WTC11 (cell line): ENCODE measurements around the gene CHID1. TPM values are rescaled to one million over a fixed set of nuclear protein-coding genes. Genes with fewer than 3 reads are reported as not detected.
A peak's percentile ranks its signal among the peaks of the same experiment; 100 is the strongest.

Experiments used
- ATAC-seq: fragments of 200-7000 bp; cut with Tn5 transposase; 2 replicates; pipeline ENCODE4 v1.10.0; 2021; ENCODE audit warnings: mild to moderate bottlenecking, moderate library complexity
- CTCF ChIA-PET: fragments of 300-600 bp; sonication (Branson Sonifier 250); formaldehyde crosslinking; loops from one replicate; lab custom pipeline; 2021; ENCODE audit warnings: antibody characterized with exemption; lab: Charles Lee
- POLR2A ChIA-PET: fragments of 350-600 bp; sonication (Branson Sonifier 250); formaldehyde crosslinking; loops from one replicate; lab custom pipeline; 2021; ENCODE audit warnings: antibody characterized with exemption; lab: Charles Lee
- DNase-seq: peaks from one replicate; pipeline ENCODE4 v3.0.0; 2021; ENCODE audit warnings: low spot score
- H3K27ac Mint-ChIP-seq: 2 replicates; pipeline ENCODE4 v1.8.0; 2021; ENCODE audit warnings: mixed read lengths
- H3K27me3 Mint-ChIP-seq: 2 replicates; pipeline ENCODE4 v1.8.0; 2021; ENCODE audit warnings: low read depth, mild to moderate bottlenecking, moderate library complexity, mixed read lengths
- H3K36me3 Mint-ChIP-seq: 2 replicates; pipeline ENCODE4 v1.8.0; 2021; ENCODE audit warnings: mixed read lengths
- H3K4me1 Mint-ChIP-seq: 2 replicates; pipeline ENCODE4 v1.8.0; 2022; ENCODE audit warnings: mixed read lengths
- H3K4me3 Mint-ChIP-seq: 2 replicates; pipeline ENCODE4 v1.8.0; 2021; ENCODE audit warnings: mild to moderate bottlenecking, moderate library complexity, mixed read lengths
- H3K9me3 Mint-ChIP-seq: 2 replicates; pipeline ENCODE4 v1.8.0; 2021; ENCODE audit warnings: mixed read lengths
- CTCF ChIP-seq: fragments of 200-600 bp; IDR thresholded peaks from 2 replicates; pipeline ENCODE4 v1.8.0; 2022; ENCODE audit warnings: antibody characterized with exemption
- FOXP1 ChIP-seq: sonication (generic); formaldehyde crosslinking; IDR thresholded peaks from 2 replicates; pipeline ENCODE4 v1.8.0; 2022; ENCODE audit warnings: missing genetic modification reagents, mild to moderate bottlenecking, moderate library complexity, borderline replicate concordance
- IRF1 ChIP-seq: sonication (generic); formaldehyde crosslinking; IDR thresholded peaks from 2 replicates; pipeline ENCODE4 v1.8.0; 2023; ENCODE audit warnings: missing genetic modification reagents
- NR1H2 ChIP-seq: sonication (generic); formaldehyde crosslinking; IDR thresholded peaks from 2 replicates; pipeline ENCODE4 v1.9.0; 2021; ENCODE audit warnings: mild to moderate bottlenecking, moderate library complexity, missing genetic modification reagents
- NR3C1 ChIP-seq: sonication (generic); formaldehyde crosslinking; conservative IDR thresholded peaks from 2 replicates; pipeline ENCODE4 v1.8.1; 2023; ENCODE audit warnings: low read depth, mild to moderate bottlenecking, missing genetic modification reagents
- PRDM15 ChIP-seq: sonication (generic); formaldehyde crosslinking; IDR thresholded peaks from 2 replicates; pipeline ENCODE4 v1.8.0; 2022; ENCODE audit warnings: missing genetic modification reagents
- SOX15 ChIP-seq: fragments of 250-450 bp; sonication (Bioruptor Pico); IDR thresholded peaks from 2 replicates; pipeline ENCODE4 v1.9.0; 2021; ENCODE audit warnings: mild to moderate bottlenecking
- TCF7 ChIP-seq: sonication (generic); formaldehyde crosslinking; IDR thresholded peaks from 2 replicates; pipeline ENCODE4 v1.8.0; 2022; ENCODE audit warnings: mild to moderate bottlenecking, low read depth, missing genetic modification reagents, moderate library complexity
- TP53 ChIP-seq: sonication (generic); formaldehyde crosslinking; IDR thresholded peaks from 2 replicates; pipeline ENCODE4 v1.8.1; 2023; ENCODE audit warnings: mild to moderate bottlenecking, missing genetic modification reagents
- USF1 ChIP-seq: sonication (generic); formaldehyde crosslinking; IDR thresholded peaks from 2 replicates; pipeline ENCODE4 v1.8.0; 2022; ENCODE audit warnings: mild to moderate bottlenecking, missing genetic modification reagents
- ZBTB43 ChIP-seq: sonication (generic); formaldehyde crosslinking; IDR thresholded peaks from 2 replicates; pipeline ENCODE4 v1.8.1; 2023; ENCODE audit warnings: mild to moderate bottlenecking, missing genetic modification reagents
- ZNF121 ChIP-seq: sonication (generic); formaldehyde crosslinking; IDR thresholded peaks from 2 replicates; pipeline ENCODE4 v1.8.0; 2023; ENCODE audit warnings: missing genetic modification reagents
- ZNF281 ChIP-seq: sonication (generic); formaldehyde crosslinking; IDR thresholded peaks from 2 replicates; pipeline ENCODE4 v1.8.0; 2023; ENCODE audit warnings: mild to moderate bottlenecking, missing genetic modification reagents
- ZSCAN18 ChIP-seq: fragments of 250-450 bp; sonication (Bioruptor Pico); IDR thresholded peaks from 2 replicates; pipeline ENCODE4 v2.1.2; 2022; ENCODE audit warnings: mild to moderate bottlenecking, moderate library complexity
- total RNA-seq: library from RNA; stranded (reverse); gene quantifications from 3 replicates; pipeline ENCODE4 v1.2.3, GENCODE V29; 2021

Gene CHID1
- total RNA-seq, 1 experiment from 2014 or later, result 92.8 TPM

- TF ChIP-seq TCF7 (CRISPR knock-in tag), result no peak
- TF ChIP-seq NR1H2 (CRISPR knock-in tag), result no peak
- TF ChIP-seq IRF1 (CRISPR knock-in tag), result no peak
- no peak for TF ChIP-seq ZSCAN18 (CRISPR knock-in tag)
- TF ChIP-seq PRDM15 (CRISPR knock-in tag), result no peak
- TF ChIP-seq TP53 (CRISPR knock-in tag), result no peak
- no peak for TF ChIP-seq ZNF121
- peak; percentile 87; the same call in 1 of the 2 replicates for TF ChIP-seq ZNF281 (CRISPR knock-in tag)
- TF ChIP-seq CTCF, result no peak
- no peak for TF ChIP-seq ZBTB43
- TF ChIP-seq NR3C1, result no peak
These were observed 78.0 kb downstream of the CHID1 start, which contains the start of gene CD151 (continued) for GRCh38 chr11:832529-833113.

GRCh38 chr11:831961-832528, 78.6 kb downstream of the CHID1 start:
- H3K36me3 Mint-ChIP-seq, result no peaks in the 10 kb centered on the region
- CTCF ChIA-PET, result interaction anchor here (0.6 to 7.7 kb wide), 5 partner anchors 10 to 93 kb away, joined by 3 to 82 read pairs (median 10); partner anchors contain the start of genes AP2A2, POLR2L and TSPAN4
- H3K27me3 Mint-ChIP-seq, result peaks cover 33% of the 10 kb centered on the region
- POLR2A ChIA-PET, result interaction anchor here (1.6 to 4.7 kb wide), 3 partner anchors 12 to 23 kb away, joined by 3 to 38 read pairs (median 35); partner anchors contain the start of genes PNPLA2, RPLP2 and TSPAN4
- no peak overlapping the region for H3K27ac Mint-ChIP-seq
- peaks cover 41% of the 10 kb centered on the region for H3K4me1 Mint-ChIP-seq
- peak overlapping the region; percentile 69 for H3K4me3 Mint-ChIP-seq
- DNase-seq, result no peak
- H3K9me3 Mint-ChIP-seq, result no peaks in the 10 kb centered on the region
- no peak for TF ChIP-seq SOX15 (CRISPR knock-in tag)
- TF ChIP-seq FOXP1, result 0 out of 2 replicates have a peak, but pooled peaks have one; percentile 1
- 0 out of 2 replicates have a peak, but pooled peaks have one; percentile 12 for TF ChIP-seq USF1 (CRISPR knock-in tag)
- ATAC-seq, result no peak
